OCI-LY7 (cell line): ENCODE results near the gene EPHX1. TPM values are rescaled to one million over a fixed set of nuclear protein-coding genes. Genes with fewer than 3 reads are reported as not detected.

Experiments
- BruUV-seq: library from RNA; stranded (reverse); fragments of 400-500 nt; replicated peaks from 2 replicates; lab custom pipeline; 2021; lab: Mats Ljungman, UMichigan
- CTCF ChIA-PET: fragments of 300-600 bp; sonication (Branson Sonifier 250); formaldehyde crosslinking; loops from one replicate; lab custom pipeline; 2022; ENCODE audit warnings: antibody characterized with exemption; ENCODE audit not compliant: unreplicated experiment; lab: Charles Lee
- POLR2A ChIA-PET: fragments of 300-600 bp; sonication (Branson Sonifier 250); formaldehyde crosslinking; loops from one replicate; lab custom pipeline; 2022; ENCODE audit warnings: antibody characterized with exemption; lab: Charles Lee
- DNase-seq: peaks from one replicate; pipeline ENCODE4 v3.0.0-alpha.2; 2015; ENCODE audit warnings: low spot score
- H2AFZ ChIP-seq: fragments of 200-600 bp; sonication (generic), shearing (Covaris generic); 2 replicates; pipeline ENCODE4 v1.6.1; 2014; ENCODE audit warnings: mild to moderate bottlenecking, antibody characterized with exemption, low read length, moderate library complexity
- H3K27ac ChIP-seq: fragments of 200-600 bp; sonication (generic); 2 replicates; pipeline ENCODE4 v1.5.1; 2014; ENCODE audit warnings: mixed run types, low read depth, mild to moderate bottlenecking, moderate library complexity, low read length, inconsistent platforms; ENCODE audit not compliant: poor library complexity, severe bottlenecking
- H3K36me3 ChIP-seq: fragments of 200-600 bp; sonication (generic); 2 replicates; pipeline ENCODE4 v1.6.1; 2014; ENCODE audit warnings: mild to moderate bottlenecking, antibody characterized with exemption, low read length, moderate library complexity, mixed read lengths; ENCODE audit not compliant: insufficient read depth
- H3K4me1 ChIP-seq: fragments of 200-600 bp; sonication (generic); 2 replicates; pipeline ENCODE4 v1.5.1; 2014; ENCODE audit warnings: mild to moderate bottlenecking, low read length; ENCODE audit not compliant: insufficient read depth, poor library complexity, severe bottlenecking
- H3K4me2 ChIP-seq: fragments of 200-600 bp; sonication (generic); 2 replicates; pipeline ENCODE4 v1.6.1; 2014; ENCODE audit warnings: mild to moderate bottlenecking, low read length
- H3K4me3 ChIP-seq: fragments of 200-600 bp; sonication (generic); 2 replicates; pipeline ENCODE4 v1.5.1; 2014; ENCODE audit warnings: mild to moderate bottlenecking, low read depth, low read length; ENCODE audit not compliant: poor library complexity, severe bottlenecking
- H3K79me2 ChIP-seq: fragments of 200-600 bp; sonication (generic); 2 replicates; pipeline ENCODE4 v1.6.1; 2016; ENCODE audit warnings: low read depth, mild to moderate bottlenecking, low read length, moderate library complexity, mixed read lengths; ENCODE audit not compliant: insufficient read depth
- H3K9me2 ChIP-seq: fragments of 200-600 bp; sonication (generic); 2 replicates; pipeline ENCODE4 v1.6.1; 2016; ENCODE audit warnings: mild to moderate bottlenecking, low read length, mixed read lengths; ENCODE audit not compliant: insufficient read depth
- H3K9me3 ChIP-seq: fragments of 200-600 bp; sonication (generic); 2 replicates; pipeline ENCODE4 v1.6.1; 2014; ENCODE audit warnings: mild to moderate bottlenecking, mixed run types, low read length, mixed read lengths
- H4K20me1 ChIP-seq: fragments of 200-600 bp; sonication (generic); 2 replicates; pipeline ENCODE4 v1.6.1; 2014; ENCODE audit warnings: mild to moderate bottlenecking, antibody characterized with exemption, low read length, moderate library complexity, mixed read lengths; ENCODE audit not compliant: insufficient read depth
- EZH2phosphoT487 ChIP-seq: fragments of 200-600 bp; sonication (generic); IDR thresholded peaks from 2 replicates; pipeline ENCODE4 v1.6.1; 2018; ENCODE audit warnings: low read depth, borderline replicate concordance, mild to moderate bottlenecking, mixed run types, antibody characterized with exemption, low read length, moderate library complexity, mixed read lengths
- intact Hi-C: fragments of 100-400 bp; cut with micrococcal nuclease; formaldehyde crosslinking; loops from one replicate; pipeline ENCODE4 v1.10.0; 2022; ENCODE audit not compliant: unreplicated experiment
- total RNA-seq, 2 experiments: library from RNA; depleted of rRNA in 1 of 2; stranded (reverse); fragments of >200 nt in 1 of 2; shearing (Covaris generic) in 1 of 2; gene quantifications; 2 replicates each; pipeline ENCODE4 v1.2.3, GENCODE V29; 2014 to 2022
- TF ChIP-seq, protein P1 (sequence below): fragments of 200-600 bp; sonication (generic); conservative IDR thresholded peaks from 2 replicates; pipeline ENCODE4 v1.5.1; 2014; ENCODE audit warnings: mild to moderate bottlenecking, antibody characterized with exemption, low read length, moderate library complexity, mixed read lengths

Gene EPHX1
- total RNA-seq, 2 experiments from 2014 or later, result 0.44 to 1.3 TPM

DNA sequence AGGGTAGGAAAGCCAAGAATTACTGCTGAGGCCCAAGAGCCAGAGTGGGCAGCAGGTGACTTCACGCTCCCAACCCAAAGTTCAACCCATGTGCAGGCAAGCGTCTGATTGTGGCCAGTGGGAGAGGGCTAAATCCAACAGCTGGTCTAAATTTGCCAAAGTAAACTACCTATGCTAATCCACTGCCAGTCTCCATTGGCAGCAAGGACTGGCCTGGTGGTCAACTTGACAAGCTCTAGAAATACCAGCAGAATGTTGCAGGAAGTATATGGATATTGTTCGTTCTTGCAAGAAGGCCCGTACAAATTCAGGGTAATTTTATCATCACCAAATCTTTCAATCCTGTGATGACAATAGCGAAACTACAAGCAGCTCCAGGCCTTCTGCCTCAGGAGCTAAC, 70.7 kb downstream of the EPHX1 start:
- no peak for TF ChIP-seq EZH2phosphoT487
- TF ChIP-seq, protein P1, sequence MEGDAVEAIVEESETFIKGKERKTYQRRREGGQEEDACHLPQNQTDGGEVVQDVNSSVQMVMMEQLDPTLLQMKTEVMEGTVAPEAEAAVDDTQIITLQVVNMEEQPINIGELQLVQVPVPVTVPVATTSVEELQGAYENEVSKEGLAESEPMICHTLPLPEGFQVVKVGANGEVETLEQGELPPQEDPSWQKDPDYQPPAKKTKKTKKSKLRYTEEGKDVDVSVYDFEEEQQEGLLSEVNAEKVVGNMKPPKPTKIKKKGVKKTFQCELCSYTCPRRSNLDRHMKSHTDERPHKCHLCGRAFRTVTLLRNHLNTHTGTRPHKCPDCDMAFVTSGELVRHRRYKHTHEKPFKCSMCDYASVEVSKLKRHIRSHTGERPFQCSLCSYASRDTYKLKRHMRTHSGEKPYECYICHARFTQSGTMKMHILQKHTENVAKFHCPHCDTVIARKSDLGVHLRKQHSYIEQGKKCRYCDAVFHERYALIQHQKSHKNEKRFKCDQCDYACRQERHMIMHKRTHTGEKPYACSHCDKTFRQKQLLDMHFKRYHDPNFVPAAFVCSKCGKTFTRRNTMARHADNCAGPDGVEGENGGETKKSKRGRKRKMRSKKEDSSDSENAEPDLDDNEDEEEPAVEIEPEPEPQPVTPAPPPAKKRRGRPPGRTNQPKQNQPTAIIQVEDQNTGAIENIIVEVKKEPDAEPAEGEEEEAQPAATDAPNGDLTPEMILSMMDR, result no peak
- no peaks in the 10 kb centered on the region for H3K9me3 ChIP-seq
- H3K9me2 ChIP-seq, result no peaks in the 10 kb centered on the region
- H3K4me1 ChIP-seq, result peaks cover 47% of the 10 kb centered on the region
- ChIA-PET CTCF (interaction anchor here (1.3 kb wide), 1 partner anchor 60 kb away, joined by 4 read pairs; no protein-coding TSS in a partner anchor), POLR2A (interaction anchor here (0.8 to 2.6 kb wide), 7 partner anchors 9 to 439 kb away, joined by 3 to 9 read pairs (median 5); partner anchors contain the start of gene SRP9)
- intact Hi-C loops, result loop anchor here (2.0 kb wide), 2 partner anchors 32 to 96 kb away; no protein-coding TSS in a partner anchor
- peaks cover 13% of the 10 kb centered on the region; the same call in 1 of the 2 replicates for H3K36me3 ChIP-seq
- peak overlapping the region; percentile 83 for H3K4me3 ChIP-seq
- H3K79me2 ChIP-seq, result no peaks in the 10 kb centered on the region
- H3K4me2 ChIP-seq, result peak overlapping the region; percentile 96
- no peak for DNase-seq
- no TSS peak for BruUV-seq
- no peaks in the 10 kb centered on the region for H4K20me1 ChIP-seq
- peak overlapping the region; percentile 86; the same call in 1 of the 2 replicates for H2AFZ ChIP-seq
- H3K27ac ChIP-seq, result peak overlapping the region; percentile 32

DNA sequence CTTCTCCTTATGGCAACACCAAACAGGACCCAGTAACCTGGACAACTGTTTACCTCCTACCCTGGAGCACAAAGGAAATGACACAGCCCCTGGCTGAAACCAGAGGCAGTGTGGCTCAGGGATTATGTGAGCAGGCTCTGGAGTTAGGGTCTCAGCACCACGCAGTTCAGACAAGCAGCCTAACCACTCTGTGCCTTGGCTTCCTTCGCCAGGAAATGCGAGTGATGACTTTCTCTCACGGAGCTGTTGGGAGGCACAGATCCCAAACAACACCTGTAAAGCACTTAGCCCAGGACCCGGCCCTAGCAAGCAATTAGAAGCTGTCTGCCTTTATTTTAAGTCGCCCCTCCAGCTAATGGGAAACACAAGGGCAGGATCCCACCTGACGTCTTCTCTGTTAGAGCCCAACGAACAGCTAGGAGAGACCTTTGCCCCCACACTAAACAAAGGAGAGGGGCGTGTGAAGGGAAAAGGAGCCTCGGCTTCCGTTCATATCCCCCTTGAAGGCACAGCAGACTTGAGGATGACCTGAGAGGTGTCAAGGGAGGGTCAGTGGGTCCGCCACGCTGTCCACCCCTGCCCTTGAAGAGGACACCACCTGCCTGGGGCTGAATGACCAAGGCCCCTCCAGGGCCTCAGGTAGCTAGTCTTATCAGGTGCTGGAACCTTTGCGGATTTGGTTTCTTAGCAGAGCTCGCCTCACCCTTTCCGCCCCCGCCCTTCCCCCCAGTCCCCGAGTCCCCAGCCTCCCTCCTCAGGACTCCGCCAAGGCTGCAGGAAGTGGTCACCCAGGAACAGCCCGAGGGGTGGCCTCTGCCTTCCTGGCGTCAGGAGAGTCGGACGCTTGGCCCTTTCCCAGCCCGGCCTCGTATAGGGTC, 71.4 kb downstream of the EPHX1 start:
- intact Hi-C loops, result loop anchor here (2.0 kb wide), 2 partner anchors 33 to 95 kb away; no protein-coding TSS in a partner anchor
- Histone ChIP-seq H4K20me1 (no peaks in the 10 kb centered on the region), H3K9me2 (no peaks in the 10 kb centered on the region), H3K27ac (peak overlapping the region; percentile 32), H3K4me2 (peak overlapping the region; percentile 96), H3K4me3 (peak overlapping the region; percentile 83), H3K79me2 (no peaks in the 10 kb centered on the region), H3K9me3 (no peaks in the 10 kb centered on the region), H3K4me1 (peaks cover 47% of the 10 kb centered on the region), H3K36me3 (peaks cover 10% of the 10 kb centered on the region; the same call in 1 of the 2 replicates), H2AFZ (peak overlapping the region; percentile 86)
- CTCF ChIA-PET, result interaction anchor here (1.0 to 1.9 kb wide), 4 partner anchors 11 to 401 kb away, joined by 4 to 5 read pairs (median 4); no protein-coding TSS in a partner anchor
- DNase-seq, result peak; percentile 48
- no peak for TF ChIP-seq EZH2phosphoT487
- TF ChIP-seq, protein P1, result no peak
- POLR2A ChIA-PET, result interaction anchor here (0.7 to 4.2 kb wide), 14 partner anchors 10 to 118 kb away, joined by 3 to 35 read pairs (median 5); partner anchors contain the start of genes SDE2 and SRP9
- TSS peak; percentile 55 for BruUV-seq
